ENCODE results near the gene ANTKMT. TPM values are rescaled to one million over a fixed set of nuclear protein-coding genes. Genes with fewer than 3 reads are reported as not detected.
"Not testable (repeated sequence)": the region's sequence is repeated elsewhere in the genome, so short reads cannot be mapped to it uniquely, and the experiment has no call there.

ANTKMT gene
- total RNA-seq, 1 experiment from 2014 or later: 49.6 TPM

DNA sequence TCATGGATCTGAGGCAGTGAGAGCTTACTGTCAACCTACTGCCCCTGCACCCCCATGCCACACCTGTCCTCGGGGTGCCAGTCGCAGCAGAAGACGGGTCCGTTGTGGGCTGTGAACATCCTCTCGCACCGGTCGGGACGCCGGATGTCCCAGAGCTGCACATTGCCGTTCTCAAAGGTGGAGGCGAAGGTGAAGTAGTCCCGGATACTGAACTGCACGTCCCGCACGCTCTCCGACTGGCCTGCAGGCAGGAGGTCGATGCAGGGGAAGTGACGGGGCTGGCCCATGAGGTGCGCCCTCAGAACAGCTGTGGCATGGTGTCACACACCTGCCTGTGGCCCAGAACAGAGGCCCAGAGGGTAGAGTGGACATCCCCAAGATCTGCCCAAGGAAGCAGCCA, 33.4 kb upstream of the ANTKMT start:
- Mint-ChIP-seq H3K9me3 (ENCODE audit: low read depth, unreplicated experiment) (no peaks in the 10 kb centered on the region), H3K27ac (ENCODE audit: unreplicated experiment) (no peak overlapping the region), H3K4me3 (ENCODE audit: low read depth, unreplicated experiment) (no peak overlapping the region), H3K4me1 (ENCODE audit: low read depth, unreplicated experiment) (peaks cover 4% of the 10 kb centered on the region), H3K27me3 (ENCODE audit: unreplicated experiment) (peaks cover 13% of the 10 kb centered on the region), H3K36me3 (ENCODE audit: insufficient read depth, unreplicated experiment) (peaks cover 84% of the 10 kb centered on the region)
- BruUV-seq (replicated peaks): no TSS peak
- TF ChIP-seq, protein P1, sequence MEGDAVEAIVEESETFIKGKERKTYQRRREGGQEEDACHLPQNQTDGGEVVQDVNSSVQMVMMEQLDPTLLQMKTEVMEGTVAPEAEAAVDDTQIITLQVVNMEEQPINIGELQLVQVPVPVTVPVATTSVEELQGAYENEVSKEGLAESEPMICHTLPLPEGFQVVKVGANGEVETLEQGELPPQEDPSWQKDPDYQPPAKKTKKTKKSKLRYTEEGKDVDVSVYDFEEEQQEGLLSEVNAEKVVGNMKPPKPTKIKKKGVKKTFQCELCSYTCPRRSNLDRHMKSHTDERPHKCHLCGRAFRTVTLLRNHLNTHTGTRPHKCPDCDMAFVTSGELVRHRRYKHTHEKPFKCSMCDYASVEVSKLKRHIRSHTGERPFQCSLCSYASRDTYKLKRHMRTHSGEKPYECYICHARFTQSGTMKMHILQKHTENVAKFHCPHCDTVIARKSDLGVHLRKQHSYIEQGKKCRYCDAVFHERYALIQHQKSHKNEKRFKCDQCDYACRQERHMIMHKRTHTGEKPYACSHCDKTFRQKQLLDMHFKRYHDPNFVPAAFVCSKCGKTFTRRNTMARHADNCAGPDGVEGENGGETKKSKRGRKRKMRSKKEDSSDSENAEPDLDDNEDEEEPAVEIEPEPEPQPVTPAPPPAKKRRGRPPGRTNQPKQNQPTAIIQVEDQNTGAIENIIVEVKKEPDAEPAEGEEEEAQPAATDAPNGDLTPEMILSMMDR (IDR thresholded peaks at IDR 0.05; ENCODE audit: unreplicated experiment): no peak
- DNase-seq: no peak
- intact Hi-C loops (cut with micrococcal nuclease; ENCODE audit: unreplicated experiment): no loop called here
- CTCF ChIA-PET: no interaction called here

DNA sequence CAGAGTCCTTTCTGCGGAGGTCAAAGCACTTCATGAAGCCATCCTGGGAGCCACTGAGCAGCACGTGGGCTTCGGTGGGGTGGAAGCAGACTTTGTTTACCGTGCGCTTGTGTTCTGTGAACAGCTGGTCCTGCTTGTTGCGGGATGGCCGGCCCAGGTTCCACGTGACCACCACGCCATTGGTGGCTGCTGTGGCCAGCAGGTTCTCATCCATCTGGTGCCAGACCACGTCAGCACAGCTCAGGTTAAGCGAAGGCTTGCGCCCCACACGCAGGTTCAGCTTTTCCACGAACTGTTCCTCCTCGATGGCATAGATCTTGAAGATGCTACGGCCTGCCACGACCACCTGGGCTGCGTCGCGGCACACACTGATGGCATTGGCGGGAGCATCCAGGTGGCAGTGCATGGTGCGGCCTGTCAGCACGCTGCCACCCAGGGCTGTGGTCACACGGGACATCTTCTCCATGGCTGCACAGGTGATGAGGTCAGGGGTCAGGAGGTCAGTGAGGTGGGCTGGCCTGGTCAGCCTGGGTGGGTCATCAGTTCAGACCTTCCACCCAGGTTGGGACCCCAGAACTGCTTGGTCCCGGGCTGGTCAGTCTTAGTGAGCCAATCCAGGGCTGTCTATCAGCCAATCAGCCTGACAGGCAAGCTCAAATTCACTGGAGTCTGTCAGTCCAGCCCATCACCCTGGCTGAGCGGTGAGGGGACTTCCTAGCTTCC, 31.6 kb upstream of the ANTKMT start:
- Mint-ChIP-seq H3K27ac (ENCODE audit: unreplicated experiment) (peak overlapping the region; percentile 88), H3K4me3 (ENCODE audit: low read depth, unreplicated experiment) (peak overlapping the region; percentile 98), H3K36me3 (ENCODE audit: insufficient read depth, unreplicated experiment) (peaks cover 77% of the 10 kb centered on the region), H3K9me3 (ENCODE audit: low read depth, unreplicated experiment) (no peaks in the 10 kb centered on the region), H3K27me3 (ENCODE audit: unreplicated experiment) (peaks cover 32% of the 10 kb centered on the region), H3K4me1 (ENCODE audit: low read depth, unreplicated experiment) (no peaks in the 10 kb centered on the region)
- no TSS peak for BruUV-seq (replicated peaks)
- intact Hi-C loops (cut with micrococcal nuclease; ENCODE audit: unreplicated experiment): no loop called here
- TF ChIP-seq, protein P1 (IDR thresholded peaks at IDR 0.05; ENCODE audit: unreplicated experiment): no peak
- CTCF ChIA-PET: interaction anchor here (0.5 to 1.4 kb wide), 2 partner anchors 8 to 455 kb away, joined by 3 read pairs; no protein-coding TSS in a partner anchor
- no peak for DNase-seq

DNA sequence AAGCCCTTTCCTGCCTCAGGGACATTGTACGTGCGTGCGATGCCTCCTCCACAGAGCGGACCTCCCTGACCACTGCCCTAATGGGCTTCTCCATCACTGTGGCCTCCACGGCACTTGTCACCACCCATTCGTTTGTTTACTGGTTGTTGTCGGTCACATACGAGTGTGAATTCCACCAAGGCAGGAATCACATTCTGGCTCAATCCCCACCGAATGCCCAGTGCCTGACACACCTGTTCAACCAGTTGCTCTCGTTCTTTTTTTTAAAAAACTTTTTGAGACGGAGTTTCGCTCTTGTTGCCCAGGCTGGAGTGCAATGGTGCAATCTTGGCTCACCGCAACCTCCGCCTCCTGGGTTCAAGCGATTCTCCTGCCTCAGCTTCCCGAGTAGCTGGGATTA, 29.7 kb upstream of the ANTKMT start:
- DNase-seq; H3K27ac Mint-ChIP-seq (ENCODE audit: unreplicated experiment); CTCF ChIA-PET; BruUV-seq (replicated peaks); H3K9me3 Mint-ChIP-seq (ENCODE audit: low read depth, unreplicated experiment); intact Hi-C loops (cut with micrococcal nuclease; ENCODE audit: unreplicated experiment); H3K4me1 Mint-ChIP-seq (ENCODE audit: low read depth, unreplicated experiment): not testable (repeated sequence)
- H3K27me3 Mint-ChIP-seq (ENCODE audit: unreplicated experiment): peaks cover 51% of the 10 kb centered on the region
- H3K36me3 Mint-ChIP-seq (ENCODE audit: insufficient read depth, unreplicated experiment): peaks cover 58% of the 10 kb centered on the region
- H3K4me3 Mint-ChIP-seq (ENCODE audit: low read depth, unreplicated experiment): peak overlapping the region; percentile 98

DNA sequence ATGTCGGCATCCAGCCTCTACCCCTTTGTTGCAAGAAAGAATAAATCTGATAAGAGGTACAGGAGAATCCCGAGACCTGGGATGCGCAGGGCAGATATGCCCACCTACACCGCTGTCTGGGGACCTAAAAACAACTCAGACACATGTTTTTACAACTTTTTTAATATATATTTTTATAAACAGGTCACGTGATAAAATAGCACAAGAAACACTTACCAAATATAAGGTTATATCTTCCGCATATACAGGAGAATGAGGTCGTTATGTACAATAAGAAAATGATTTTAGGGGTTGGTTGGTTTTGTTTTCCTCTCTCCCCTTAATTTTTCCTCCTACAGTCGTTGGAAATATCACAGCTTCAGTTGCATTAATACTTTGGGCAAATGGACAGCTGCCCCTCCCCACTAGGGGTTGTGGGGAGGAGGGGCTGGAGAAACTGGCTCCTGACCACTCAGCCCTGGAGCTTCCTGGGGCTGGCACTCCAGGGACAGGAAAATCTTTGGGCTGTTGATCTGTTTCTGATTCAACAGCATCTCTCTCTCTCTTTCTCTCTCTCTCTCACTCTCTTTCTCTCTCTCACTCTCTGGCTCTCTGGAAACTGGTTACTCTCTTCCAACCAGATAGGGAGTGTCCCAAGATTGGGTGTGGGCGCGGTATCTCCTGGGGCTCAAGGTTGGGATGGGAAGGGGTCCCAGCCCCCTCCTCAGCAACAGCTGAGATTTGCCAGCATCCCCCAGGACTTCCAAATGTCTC, 28.4 kb upstream of the ANTKMT start:
- peak overlapping the region; percentile 27 for H3K4me3 Mint-ChIP-seq (ENCODE audit: low read depth, unreplicated experiment)
- no TSS peak for BruUV-seq (replicated peaks)

More for the DNA sequence above, 28.4 kb upstream of the ANTKMT start:
- H3K36me3 Mint-ChIP-seq (ENCODE audit: insufficient read depth, unreplicated experiment): peaks cover 46% of the 10 kb centered on the region
- H3K27ac Mint-ChIP-seq (ENCODE audit: unreplicated experiment): no peak overlapping the region
- peaks cover 64% of the 10 kb centered on the region for H3K27me3 Mint-ChIP-seq (ENCODE audit: unreplicated experiment)
- DNase-seq: no peak
- peaks cover 9% of the 10 kb centered on the region for H3K4me1 Mint-ChIP-seq (ENCODE audit: low read depth, unreplicated experiment)
- H3K9me3 Mint-ChIP-seq (ENCODE audit: low read depth, unreplicated experiment): no peaks in the 10 kb centered on the region
- TF ChIP-seq, protein P1 (IDR thresholded peaks at IDR 0.05; ENCODE audit: unreplicated experiment): no peak
- CTCF ChIA-PET: interaction anchor here (0.6 kb wide), 1 partner anchor 13 kb away, joined by 3 read pairs; no protein-coding TSS in a partner anchor
- intact Hi-C loops (cut with micrococcal nuclease; ENCODE audit: unreplicated experiment): no loop called here

Data from Calu3 (cell line).